CD4-positive, alpha-beta T cell (primary cell): Measurements from ENCODE around the gene CADPS. TPM values are rescaled to one million over a fixed set of nuclear protein-coding genes. Genes with fewer than 3 reads are reported as not detected.

Source experiments
- ATAC-seq: fragments of 200-7000 bp; cut with Tn5 transposase; one replicate; pipeline ENCODE4 v1.10.0; 2022; ENCODE audit warnings: mild to moderate bottlenecking; ENCODE audit not compliant: poor library complexity
- CTCF ChIA-PET: fragments of 350-600 bp; sonication (Branson Sonifier 250); formaldehyde crosslinking; loops from one replicate; lab custom pipeline; 2021; ENCODE audit warnings: antibody characterized with exemption, inconsistent platforms; lab: Charles Lee
- POLR2A ChIA-PET: fragments of 350-600 bp; sonication (Branson Sonifier 250); formaldehyde crosslinking; loops from one replicate; lab custom pipeline; 2021; ENCODE audit warnings: antibody characterized with exemption, inconsistent platforms; lab: Charles Lee
- DNase-seq, 14 experiments: peaks; one replicate each; pipeline ENCODE4 v3.0.0-alpha.2; 2013 to 2020; ENCODE audit warnings: mixed read lengths in 2 of 14
- H3K27ac ChIP-seq, 2 donors: one replicate each; pipeline versions ENCODE4 v1.5.1 to v1.7.0; 2013; ENCODE audit warnings: low read length in 2 of 2, low read depth in 1 of 2, mild to moderate bottlenecking in 1 of 2
- H3K27me3 ChIP-seq, 2 experiments: 1 replicate in 1 of 2; 2 replicates in 1 of 2; pipeline versions ENCODE4 v1.6.1 to v1.7.0; 2013; ENCODE audit warnings: low read length in 2 of 2, control low read depth in 1 of 2, mild to moderate bottlenecking in 1 of 2, moderate library complexity in 1 of 2; ENCODE audit not compliant: insufficient read depth in 2 of 2, control insufficient read depth in 1 of 2
- H3K36me3 ChIP-seq: one replicate; pipeline ENCODE4 v1.6.1; 2013; ENCODE audit warnings: low read length, control low read depth; ENCODE audit not compliant: insufficient read depth
- H3K4me1 ChIP-seq: one replicate; pipeline ENCODE4 v1.6.1; 2013; ENCODE audit warnings: low read length, control low read depth; ENCODE audit not compliant: insufficient read depth
- H3K4me3 ChIP-seq: one replicate; pipeline ENCODE4 v1.5.1; 2013; ENCODE audit warnings: mild to moderate bottlenecking, low read length, moderate library complexity
- H3K9me3 ChIP-seq, 2 experiments: 1 replicate in 1 of 2; 2 replicates in 1 of 2; pipeline versions ENCODE4 v1.6.1 to v1.7.0; 2013; ENCODE audit warnings: low read length in 2 of 2, mild to moderate bottlenecking in 2 of 2, control low read depth in 1 of 2, moderate library complexity in 1 of 2; ENCODE audit not compliant: control insufficient read depth in 1 of 2, insufficient read depth in 1 of 2
- H3K27ac Mint-ChIP-seq: one replicate; pipeline ENCODE4 v1.8.0; 2020; ENCODE audit warnings: mixed read lengths
- H3K27me3 Mint-ChIP-seq: one replicate; pipeline ENCODE4 v1.8.0; 2021; ENCODE audit warnings: mixed read lengths
- H3K36me3 Mint-ChIP-seq: one replicate; pipeline ENCODE4 v1.8.0; 2021; ENCODE audit warnings: low read depth, mixed read lengths
- H3K4me1 Mint-ChIP-seq: one replicate; pipeline ENCODE4 v1.8.0; 2021; ENCODE audit warnings: low read depth, mixed read lengths
- H3K4me3 Mint-ChIP-seq: one replicate; pipeline ENCODE4 v1.8.0; 2020; ENCODE audit warnings: mild to moderate bottlenecking, mixed read lengths
- H3K9me3 Mint-ChIP-seq: one replicate; pipeline ENCODE4 v1.8.0; 2020; ENCODE audit warnings: mixed read lengths
- intact Hi-C, 2 experiments: fragments of 100-400 bp; cut with DNase I in 1 of 2; cut with micrococcal nuclease in 1 of 2; formaldehyde crosslinking; loops; one replicate each; pipeline versions ENCODE4 v1.15.1 to v1.9.0; 2023 to 2025; cut with DNase I, micrococcal nuclease
- total RNA-seq, 174 experiments: library from RNA in 2 of 174; stranded (reverse) in 2 of 174; gene quantifications; one replicate each; pipeline ENCODE4 v1.2.3 and lab custom pipeline; 2021 to 2026
- TF ChIP-seq, protein P1 (sequence below): fragments of 200-600 bp; IDR thresholded peaks from one replicate; pipeline ENCODE4 v1.8.0; 2022; ENCODE audit warnings: antibody characterized with exemption, mild to moderate bottlenecking

The CADPS gene
- total RNA-seq, 2 experiments from 2014 or later, result not detected

DNA sequence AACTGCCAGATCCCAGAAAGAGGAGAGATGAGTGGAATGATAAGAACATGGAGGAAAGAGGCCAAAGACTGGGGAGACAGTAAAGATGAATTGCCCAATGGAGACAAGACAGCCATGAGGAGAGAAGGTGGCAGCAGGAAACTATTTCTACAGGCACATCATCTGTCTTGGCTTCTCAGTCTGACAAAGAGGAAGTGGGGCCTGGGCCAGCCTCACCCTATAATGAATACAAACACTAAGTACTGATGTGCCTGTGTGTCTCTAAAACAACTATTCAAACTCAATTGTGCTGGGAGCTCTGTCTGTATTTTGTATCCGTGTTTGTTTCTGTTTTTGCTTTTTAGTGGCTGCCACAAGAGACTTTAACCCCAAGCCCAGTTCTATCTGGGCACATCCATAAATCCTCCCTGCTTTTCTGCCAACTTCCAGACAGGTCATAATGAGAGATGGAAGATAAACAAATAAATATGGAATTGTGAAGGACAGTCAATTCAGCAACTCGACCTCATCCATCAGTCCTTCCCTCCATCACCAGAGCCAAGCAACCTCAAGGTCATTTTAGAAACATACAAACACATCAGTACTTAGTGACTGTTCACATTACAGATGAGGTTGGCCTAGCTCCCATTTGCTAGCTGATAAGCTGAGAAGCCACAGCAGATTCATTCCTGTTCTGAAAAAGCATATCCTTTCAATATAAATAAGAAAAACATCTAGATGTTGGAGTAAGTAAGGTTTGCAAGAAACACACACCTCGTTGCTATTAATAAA lies 116.7 kb downstream of the CADPS start:
- H3K9me3 Mint-ChIP-seq, result peaks cover 6% of the 10 kb centered on the region
- Histone ChIP-seq H3K36me3 (no peaks in the 10 kb centered on the region), H3K4me3 (no peak overlapping the region), H3K4me1 (no peaks in the 10 kb centered on the region), H3K27me3 (no peaks in the 10 kb centered on the region), H3K27ac (no peak overlapping the region), H3K9me3 (peaks cover 0 to 2% of the 10 kb centered on the region in 2 experiments)
- H3K27me3 Mint-ChIP-seq, result no peaks in the 10 kb centered on the region
- H3K36me3 Mint-ChIP-seq, result no peaks in the 10 kb centered on the region
- ChIA-PET POLR2A (no interaction called here), CTCF (no interaction called here)
- no peaks in the 10 kb centered on the region for H3K4me1 Mint-ChIP-seq
- H3K4me3 Mint-ChIP-seq, result no peak overlapping the region
- no peak for DNase-seq
- H3K27ac Mint-ChIP-seq, result no peak overlapping the region
- TF ChIP-seq, protein P1, sequence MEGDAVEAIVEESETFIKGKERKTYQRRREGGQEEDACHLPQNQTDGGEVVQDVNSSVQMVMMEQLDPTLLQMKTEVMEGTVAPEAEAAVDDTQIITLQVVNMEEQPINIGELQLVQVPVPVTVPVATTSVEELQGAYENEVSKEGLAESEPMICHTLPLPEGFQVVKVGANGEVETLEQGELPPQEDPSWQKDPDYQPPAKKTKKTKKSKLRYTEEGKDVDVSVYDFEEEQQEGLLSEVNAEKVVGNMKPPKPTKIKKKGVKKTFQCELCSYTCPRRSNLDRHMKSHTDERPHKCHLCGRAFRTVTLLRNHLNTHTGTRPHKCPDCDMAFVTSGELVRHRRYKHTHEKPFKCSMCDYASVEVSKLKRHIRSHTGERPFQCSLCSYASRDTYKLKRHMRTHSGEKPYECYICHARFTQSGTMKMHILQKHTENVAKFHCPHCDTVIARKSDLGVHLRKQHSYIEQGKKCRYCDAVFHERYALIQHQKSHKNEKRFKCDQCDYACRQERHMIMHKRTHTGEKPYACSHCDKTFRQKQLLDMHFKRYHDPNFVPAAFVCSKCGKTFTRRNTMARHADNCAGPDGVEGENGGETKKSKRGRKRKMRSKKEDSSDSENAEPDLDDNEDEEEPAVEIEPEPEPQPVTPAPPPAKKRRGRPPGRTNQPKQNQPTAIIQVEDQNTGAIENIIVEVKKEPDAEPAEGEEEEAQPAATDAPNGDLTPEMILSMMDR, result no peak
- intact Hi-C loops, result no loop called here
- no peak for ATAC-seq

DNA sequence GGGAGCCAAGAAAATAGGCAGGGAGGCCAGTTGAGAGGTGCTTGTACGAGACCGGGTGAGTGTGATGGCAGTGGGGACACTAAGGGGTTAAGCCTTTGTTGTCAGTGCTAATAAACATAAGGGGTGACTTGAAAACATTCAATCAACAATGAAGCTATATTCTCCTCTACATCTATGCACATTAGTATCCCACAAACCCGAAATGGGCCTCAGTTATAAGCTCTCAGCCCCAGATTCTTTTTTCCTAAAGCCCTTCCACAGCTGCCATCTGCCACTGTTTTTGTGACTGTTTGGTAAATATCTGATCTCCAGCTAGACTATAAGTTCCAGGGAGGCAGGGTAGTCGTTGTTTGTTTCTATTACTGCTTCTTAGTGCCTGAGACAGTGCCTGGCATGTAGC lies 118.2 kb downstream of the CADPS start:
- Mint-ChIP-seq H3K4me1 (no peaks in the 10 kb centered on the region), H3K36me3 (no peaks in the 10 kb centered on the region), H3K9me3 (peaks cover 6% of the 10 kb centered on the region), H3K4me3 (no peak overlapping the region), H3K27ac (no peak overlapping the region), H3K27me3 (no peaks in the 10 kb centered on the region)
- ATAC-seq, result no peak
- ChIA-PET POLR2A (no interaction called here), CTCF (no interaction called here)
- no peak overlapping the region for H3K4me3 ChIP-seq
- H3K27ac ChIP-seq, result no peak overlapping the region
- H3K36me3 ChIP-seq, result no peaks in the 10 kb centered on the region
- peaks cover 0 to 5% of the 10 kb centered on the region in 2 experiments for H3K9me3 ChIP-seq
- TF ChIP-seq, protein P1, result no peak
- no peaks in the 10 kb centered on the region for H3K27me3 ChIP-seq
- intact Hi-C loops, result no loop called here
- DNase-seq, result no peak
- no peaks in the 10 kb centered on the region for H3K4me1 ChIP-seq

DNA sequence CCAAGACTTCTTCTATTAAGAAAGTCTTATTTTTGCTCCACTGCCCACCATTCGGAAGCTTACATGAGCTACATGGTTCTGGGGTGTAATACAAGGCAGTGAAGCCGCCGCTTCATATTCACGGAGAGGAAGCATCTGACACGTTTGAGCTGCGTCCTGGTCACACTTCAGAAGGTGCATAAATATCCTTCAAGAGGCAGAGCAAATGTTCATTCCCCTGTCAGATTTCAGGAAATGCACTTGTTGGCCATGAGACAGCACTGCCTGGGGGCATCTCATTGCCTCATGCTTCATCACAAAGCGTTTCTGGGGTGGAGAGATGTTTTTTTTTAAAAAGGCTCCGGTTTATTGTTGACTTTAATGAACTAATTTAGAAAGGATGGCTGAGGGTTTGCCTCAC lies 119.9 kb downstream of the CADPS start:
- no peaks in the 10 kb centered on the region for H3K4me1 ChIP-seq
- H3K27ac ChIP-seq, result no peak overlapping the region
- intact Hi-C loops, result no loop called here
- no peak overlapping the region for H3K27ac Mint-ChIP-seq
- no peak overlapping the region for H3K4me3 Mint-ChIP-seq
- DNase-seq, result no peak
- H3K27me3 ChIP-seq, result no peaks in the 10 kb centered on the region
- H3K9me3 ChIP-seq, result peaks cover 0 to 5% of the 10 kb centered on the region in 2 experiments
- no peak overlapping the region for H3K4me3 ChIP-seq
- H3K36me3 ChIP-seq, result no peaks in the 10 kb centered on the region
- H3K9me3 Mint-ChIP-seq, result peaks cover 6% of the 10 kb centered on the region
- POLR2A ChIA-PET, result no interaction called here
- no peaks in the 10 kb centered on the region for H3K36me3 Mint-ChIP-seq
- no peak for ATAC-seq
- H3K27me3 Mint-ChIP-seq, result no peaks in the 10 kb centered on the region
- TF ChIP-seq, protein P1, result no peak
- H3K4me1 Mint-ChIP-seq, result no peaks in the 10 kb centered on the region
- CTCF ChIA-PET, result no interaction called here
